HG03439 (cell line): ENCODE data around the gene BPIFB2.

Source experiments
- ATAC-seq: cut with Tn5 transposase; IDR thresholded peaks from one replicate; pipeline ENCODE4 v1.9.1; 2021; ENCODE audit warnings: mild to moderate bottlenecking, moderate library complexity; ENCODE audit not compliant: unreplicated experiment

Gene BPIFB2

GRCh38 chr20:33005908-33006775 is 1.4 kb upstream of the BPIFB2 start:
- ATAC-seq, result no peak

GRCh38 chr20:33006776-33007375 is 628 bp upstream of the BPIFB2 start:
- no peak for ATAC-seq

GRCh38 chr20:33008336-33009213 is 1.1 kb downstream of the BPIFB2 start:
- no peak for ATAC-seq

GRCh38 chr20:33009214-33010132 is 2.0 kb downstream of the BPIFB2 start:
- no peak for ATAC-seq

GRCh38 chr20:33010133-33010504 is 2.6 kb downstream of the BPIFB2 start:
- ATAC-seq, result no peak

- ATAC-seq, result no peak
Measured at GRCh38 chr20:33010674-33011449, 3.4 kb downstream of the BPIFB2 start.

- ATAC-seq, result no peak
Measured at GRCh38 chr20:33012327-33013189, 5.1 kb downstream of the BPIFB2 start.

- ATAC-seq, result no peak
Measured at GRCh38 chr20:33013701-33014326, 6.3 kb downstream of the BPIFB2 start.

GRCh38 chr20:33014336-33015113 is 7.0 kb downstream of the BPIFB2 start:
- no peak for ATAC-seq

- no peak for ATAC-seq
Measured at GRCh38 chr20:33015114-33015484, 7.6 kb downstream of the BPIFB2 start.

GRCh38 chr20:33015700-33016580 is 8.4 kb downstream of the BPIFB2 start:
- no peak for ATAC-seq

GRCh38 chr20:33016581-33017109 is 9.1 kb downstream of the BPIFB2 start:
- ATAC-seq, result no peak

- ATAC-seq, result no peak
Measured at GRCh38 chr20:33017542-33017941, 10.0 kb downstream of the BPIFB2 start.

GRCh38 chr20:33018169-33018931 is 10.8 kb downstream of the BPIFB2 start:
- ATAC-seq, result no peak

- no peak for ATAC-seq
Measured at GRCh38 chr20:33019465-33020277, 12.2 kb downstream of the BPIFB2 start.
